Panc1 (cell line): ENCODE results near the gene CPAMD8. TPM values are rescaled to one million over a fixed set of nuclear protein-coding genes. Genes with fewer than 3 reads are reported as not detected.

Experiments
- ATAC-seq: fragments of 200-7000 bp; cut with Tn5 transposase; 2 replicates; pipeline ENCODE4 v1.9.1; 2020; ENCODE audit warnings: mild to moderate bottlenecking, moderate library complexity
- BruUV-seq: library from RNA; stranded (reverse); fragments of 400-500 nt; replicated peaks from 2 replicates; lab custom pipeline; 2021; lab: Mats Ljungman, UMichigan
- CTCF ChIA-PET: fragments of 300-600 bp; sonication (Branson Sonifier 250); formaldehyde crosslinking; loops from one replicate; lab custom pipeline; 2022; ENCODE audit warnings: antibody characterized with exemption; lab: Charles Lee
- POLR2A ChIA-PET: fragments of 300-600 bp; sonication (Branson Sonifier 250); formaldehyde crosslinking; loops from one replicate; lab custom pipeline; 2022; ENCODE audit warnings: antibody characterized with exemption; lab: Charles Lee
- DNase-seq: peaks from one replicate; pipeline ENCODE4 v3.0.0-alpha.2; 2010; ENCODE audit warnings: low read depth, low spot score
- H3K27ac ChIP-seq: 2 replicates; pipeline ENCODE4 v1.5.1; 2011; ENCODE audit warnings: mild to moderate bottlenecking, low read length, inconsistent platforms
- H3K27me3 ChIP-seq: fragments of 200-500 bp; sonication (Bioruptor generic); 2 replicates; pipeline ENCODE4 v1.6.0; 2014; ENCODE audit warnings: low read length, inconsistent platforms; ENCODE audit not compliant: control insufficient read depth, insufficient read depth
- H3K36me3 ChIP-seq: fragments of 200-500 bp; sonication (Bioruptor generic); 2 replicates; pipeline ENCODE4 v1.5.1; 2014; ENCODE audit warnings: inconsistent platforms, mild to moderate bottlenecking, low read length, moderate library complexity; ENCODE audit not compliant: control insufficient read depth, insufficient read depth
- H3K4me1 ChIP-seq: 2 replicates; pipeline ENCODE4 v1.5.1; 2011; ENCODE audit warnings: inconsistent platforms, mild to moderate bottlenecking, low read length, moderate library complexity; ENCODE audit not compliant: control insufficient read depth, insufficient read depth
- H3K4me3 ChIP-seq, 2 experiments: 2 replicates each; pipeline ENCODE4 v1.5.1; 2011 to 2012; ENCODE audit warnings: low read depth in 2 of 2, low read length in 2 of 2, mild to moderate bottlenecking in 2 of 2, inconsistent platforms in 1 of 2, moderate library complexity in 1 of 2
- H3K9me3 ChIP-seq: fragments of 200-500 bp; sonication (Bioruptor generic); 2 replicates; pipeline ENCODE4 v1.5.1; 2014; ENCODE audit warnings: low read depth, mild to moderate bottlenecking, inconsistent platforms, low read length, moderate library complexity; ENCODE audit not compliant: control insufficient read depth, insufficient read depth
- POLR2AphosphoS5 ChIP-seq: IDR thresholded peaks from 2 replicates; pipeline ENCODE4 v1.6.1; 2012; ENCODE audit warnings: mild to moderate bottlenecking, low read depth, low read length, moderate library complexity
- REST ChIP-seq, 2 experiments: IDR thresholded peaks; 2 replicates each; pipeline ENCODE4 v1.6.1; 2011 to 2012; ENCODE audit warnings: low read depth in 2 of 2, control low read depth in 1 of 2, low read length in 1 of 2, mild to moderate bottlenecking in 1 of 2, moderate library complexity in 1 of 2; ENCODE audit not compliant: insufficient read depth in 1 of 2
- SIN3A ChIP-seq: IDR thresholded peaks from 2 replicates; pipeline ENCODE4 v1.6.1; 2012; ENCODE audit warnings: low read depth, mild to moderate bottlenecking, low read length, moderate library complexity, borderline replicate concordance; ENCODE audit not compliant: insufficient read depth
- TCF7L2 ChIP-seq: IDR thresholded peaks from 2 replicates; pipeline ENCODE4 v1.6.1; 2011; ENCODE audit warnings: mild to moderate bottlenecking, low read depth, low read length, inconsistent platforms
- in situ Hi-C: cut with HindIII; loops from 2 replicates; pipeline ENCODE4 v1.10.0; 2016; ENCODE audit warnings: low sequenced_read_pairs, low pct_unique_long_range_greater_than_20kb
- intact Hi-C: fragments of 100-400 bp; cut with micrococcal nuclease; formaldehyde crosslinking; loops from one replicate; pipeline ENCODE4 v1.10.0; 2022; ENCODE audit not compliant: unreplicated experiment
- total RNA-seq: library from RNA; stranded (reverse); gene quantifications from one replicate; pipeline ENCODE4 v1.2.1, GENCODE V29; 2021; ENCODE audit not compliant: unreplicated experiment
- TF ChIP-seq, protein P1 (sequence below): fragments of 450-650 bp; IDR thresholded peaks from 2 replicates; pipeline ENCODE4 v1.5.1; 2017; ENCODE audit warnings: mild to moderate bottlenecking

Gene CPAMD8
- total RNA-seq, 1 experiment from 2014 or later, result 2.0 TPM

GRCh38 chr19:16892868-16893685 is 133.5 kb downstream of the CPAMD8 start:
- TF ChIP-seq, protein P1, sequence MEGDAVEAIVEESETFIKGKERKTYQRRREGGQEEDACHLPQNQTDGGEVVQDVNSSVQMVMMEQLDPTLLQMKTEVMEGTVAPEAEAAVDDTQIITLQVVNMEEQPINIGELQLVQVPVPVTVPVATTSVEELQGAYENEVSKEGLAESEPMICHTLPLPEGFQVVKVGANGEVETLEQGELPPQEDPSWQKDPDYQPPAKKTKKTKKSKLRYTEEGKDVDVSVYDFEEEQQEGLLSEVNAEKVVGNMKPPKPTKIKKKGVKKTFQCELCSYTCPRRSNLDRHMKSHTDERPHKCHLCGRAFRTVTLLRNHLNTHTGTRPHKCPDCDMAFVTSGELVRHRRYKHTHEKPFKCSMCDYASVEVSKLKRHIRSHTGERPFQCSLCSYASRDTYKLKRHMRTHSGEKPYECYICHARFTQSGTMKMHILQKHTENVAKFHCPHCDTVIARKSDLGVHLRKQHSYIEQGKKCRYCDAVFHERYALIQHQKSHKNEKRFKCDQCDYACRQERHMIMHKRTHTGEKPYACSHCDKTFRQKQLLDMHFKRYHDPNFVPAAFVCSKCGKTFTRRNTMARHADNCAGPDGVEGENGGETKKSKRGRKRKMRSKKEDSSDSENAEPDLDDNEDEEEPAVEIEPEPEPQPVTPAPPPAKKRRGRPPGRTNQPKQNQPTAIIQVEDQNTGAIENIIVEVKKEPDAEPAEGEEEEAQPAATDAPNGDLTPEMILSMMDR, result no peak
- TF ChIP-seq SIN3A (no peak), POLR2AphosphoS5 (no peak), TCF7L2 (no peak), REST (IDR thresholded peaks at IDR 0.05; ENCODE audit: insufficient read depth in 1 of 2, low read depth in 2 of 2, low read length in 1 of 2) (no peak)
- Histone ChIP-seq H3K27me3 (no peaks in the 10 kb centered on the region), H3K27ac (no peak overlapping the region), H3K4me1 (no peaks in the 10 kb centered on the region), H3K9me3 (no peaks in the 10 kb centered on the region), H3K4me3 (no peak overlapping the region), H3K36me3 (no peaks in the 10 kb centered on the region)
- no TSS peak for BruUV-seq
- in situ Hi-C loops, result no loop called here
- DNase-seq, result no peak
- intact Hi-C loops, result loop anchor here (10.0 kb wide), 1 partner anchor 118 kb away; no protein-coding TSS in a partner anchor
- no peak for ATAC-seq
- ChIA-PET POLR2A (no interaction called here), CTCF (no interaction called here)

- Histone ChIP-seq H3K4me1 (no peaks in the 10 kb centered on the region), H3K36me3 (no peaks in the 10 kb centered on the region), H3K27me3 (no peaks in the 10 kb centered on the region), H3K27ac (no peak overlapping the region), H3K4me3 (no peak overlapping the region), H3K9me3 (no peaks in the 10 kb centered on the region)
- intact Hi-C loops, result loop anchor here (10.0 kb wide), 1 partner anchor 118 kb away; no protein-coding TSS in a partner anchor
- POLR2A ChIA-PET, result no interaction called here
- DNase-seq (no peak), ATAC-seq (no peak)
- BruUV-seq, result no TSS peak
- in situ Hi-C loops, result no loop called here
- TF ChIP-seq, protein P1, result no peak
- no peak for TF ChIP-seq SIN3A
- CTCF ChIA-PET, result no interaction called here
These were observed 134.2 kb downstream of the CPAMD8 start for GRCh38 chr19:16892436-16892835.
